Peyer's patch (tissue), 4 donors: ENCODE results near the gene GPR183. TPM values are rescaled to one million over a fixed set of nuclear protein-coding genes. Genes with fewer than 3 reads are reported as not detected.

ENCODE experiments used
- DNase-seq, 3 donors: peaks; one replicate each; pipeline ENCODE4 v3.0.0-alpha.2; 2017 to 2019
- H3K27ac ChIP-seq, 4 donors: fragments of 200-600 bp; sonication (generic); one replicate each; pipeline ENCODE4 v1.5.1; 2016 to 2019
- H3K27me3 ChIP-seq, 2 donors: fragments of 200-600 bp; sonication (generic); one replicate each; pipeline ENCODE4 v1.5.1; 2019
- H3K36me3 ChIP-seq, 3 donors: fragments of 200-600 bp; sonication (generic); one replicate each; pipeline ENCODE4 v1.5.1; 2016 to 2019
- H3K4me1 ChIP-seq, 4 donors: fragments of 200-600 bp; sonication (generic); one replicate each; pipeline ENCODE4 v1.5.1; 2016 to 2019
- H3K4me3 ChIP-seq, 4 donors: fragments of 200-600 bp; sonication (generic); 1 replicate in 3 of 4; 2 replicates in 1 of 4; pipeline ENCODE4 v1.5.1; 2016 to 2019; ENCODE audit warnings: mild to moderate bottlenecking in 1 of 4
- H3K9me3 ChIP-seq, 4 donors: fragments of 200-600 bp; sonication (generic); one replicate each; pipeline ENCODE4 v1.5.1; 2016 to 2019; ENCODE audit warnings: mild to moderate bottlenecking in 1 of 4
- CTCF ChIP-seq, 6 experiments: fragments of 450-650 bp in 4 of 6; fragments of 200-600 bp in 2 of 6; sonication (generic) in 1 of 6; IDR thresholded peaks; one replicate each; pipeline ENCODE4 v1.5.1; 2017 to 2019; ENCODE audit warnings: antibody characterized with exemption in 6 of 6, mild to moderate bottlenecking in 3 of 6, moderate library complexity in 1 of 6
- POLR2A ChIP-seq, 2 donors: fragments of 450-650 bp; IDR thresholded peaks; one replicate each; pipeline ENCODE4 v1.5.1; 2017; ENCODE audit warnings: antibody characterized with exemption in 2 of 2, mild to moderate bottlenecking in 2 of 2, moderate library complexity in 2 of 2
- total RNA-seq, 4 donors: library from RNA; depleted of rRNA; stranded (reverse); fragments of >200 nt; gene quantifications; one replicate each; pipeline ENCODE4 v1.1.0, GENCODE V29; 2016

The GPR183 gene
- total RNA-seq, 4 donors from 2014 or later = 1.1 to 24.8 (median 3.9) TPM

- peak overlapping the region; percentile 37 to 46 (median 42) for H3K4me3 ChIP-seq
- H3K27ac ChIP-seq = peak overlapping the region; percentile 69 to 85 (median 78)
- H3K4me1 ChIP-seq = peaks cover 0 to 15% (median 6%) of the 10 kb centered on the region in 4 donors
- no peaks in the 10 kb centered on the region for H3K9me3 ChIP-seq
- TF ChIP-seq CTCF (IDR thresholded peaks at IDR 0.05) (no peak), POLR2A (IDR thresholded peaks at IDR 0.05) (no peak)
- DNase-seq = no peak
- H3K36me3 ChIP-seq = no peaks in the 10 kb centered on the region
- no peaks in the 10 kb centered on the region for H3K27me3 ChIP-seq
Observed at GRCh38 chr13:99305566-99305965, 1.6 kb downstream of the GPR183 start.

DNA sequence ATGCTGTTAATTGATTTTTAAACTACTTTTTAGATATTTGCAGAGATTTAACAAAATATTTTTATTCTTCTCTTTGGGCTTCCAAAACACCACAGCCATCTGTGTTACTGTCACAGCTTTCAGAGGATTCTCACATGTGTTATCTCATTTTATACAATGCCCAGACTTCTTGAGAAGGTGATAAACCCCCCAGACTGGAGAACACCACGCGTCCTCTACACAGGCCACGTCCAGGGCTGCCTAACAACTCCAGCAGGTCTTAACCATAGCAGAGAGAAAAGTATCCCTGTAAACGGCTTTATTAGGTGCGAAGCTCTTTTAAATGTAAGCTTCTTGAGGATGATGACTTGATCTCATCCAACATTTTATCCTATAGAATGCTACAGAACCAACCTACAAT lies 2.0 kb downstream of the GPR183 start:
- DNase-seq = no peak
- Histone ChIP-seq H3K27ac (peak overlapping the region; percentile 21 to 85 (median 74)), H3K27me3 (no peaks in the 10 kb centered on the region), H3K4me3 (peak overlapping the region; percentile 37 to 46 (median 42)), H3K9me3 (no peaks in the 10 kb centered on the region), H3K4me1 (peaks cover 0 to 11% (median 6%) of the 10 kb centered on the region in 4 donors), H3K36me3 (no peaks in the 10 kb centered on the region)
- TF ChIP-seq POLR2A (IDR thresholded peaks at IDR 0.05) = no peak
- no peak for TF ChIP-seq CTCF (IDR thresholded peaks at IDR 0.05)

DNA sequence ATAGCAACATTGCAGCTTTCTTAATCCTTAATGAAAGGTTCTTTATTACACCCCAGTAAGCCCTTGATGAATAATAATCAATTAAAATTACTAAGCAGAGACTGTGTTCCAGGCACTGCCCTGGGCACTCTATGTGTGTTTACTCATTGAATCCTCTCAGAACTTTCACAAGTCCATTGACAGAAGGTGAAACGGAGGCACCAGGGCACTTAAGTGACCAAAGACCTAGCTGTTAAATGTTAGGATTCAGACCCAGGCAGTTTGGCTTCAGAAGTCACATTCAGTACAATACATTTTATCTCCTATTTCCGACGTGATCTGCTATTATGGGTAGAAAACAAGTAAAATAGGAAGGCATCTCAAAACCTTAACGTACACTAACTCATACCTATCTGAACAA lies 2.7 kb downstream of the GPR183 start:
- H3K9me3 ChIP-seq = no peaks in the 10 kb centered on the region
- H3K27me3 ChIP-seq = no peaks in the 10 kb centered on the region
- peak overlapping the region; percentile 50 to 85 (median 74) for H3K27ac ChIP-seq
- no peak for DNase-seq
- H3K4me1 ChIP-seq = peaks cover 0 to 13% (median 4%) of the 10 kb centered on the region in 4 donors
- peak overlapping the region in 3 of 4 donors; percentile 37 to 46 (median 43) for H3K4me3 ChIP-seq
- H3K36me3 ChIP-seq = no peaks in the 10 kb centered on the region
- no peak for TF ChIP-seq POLR2A (IDR thresholded peaks at IDR 0.05)
- no peak for TF ChIP-seq CTCF (IDR thresholded peaks at IDR 0.05)

DNA sequence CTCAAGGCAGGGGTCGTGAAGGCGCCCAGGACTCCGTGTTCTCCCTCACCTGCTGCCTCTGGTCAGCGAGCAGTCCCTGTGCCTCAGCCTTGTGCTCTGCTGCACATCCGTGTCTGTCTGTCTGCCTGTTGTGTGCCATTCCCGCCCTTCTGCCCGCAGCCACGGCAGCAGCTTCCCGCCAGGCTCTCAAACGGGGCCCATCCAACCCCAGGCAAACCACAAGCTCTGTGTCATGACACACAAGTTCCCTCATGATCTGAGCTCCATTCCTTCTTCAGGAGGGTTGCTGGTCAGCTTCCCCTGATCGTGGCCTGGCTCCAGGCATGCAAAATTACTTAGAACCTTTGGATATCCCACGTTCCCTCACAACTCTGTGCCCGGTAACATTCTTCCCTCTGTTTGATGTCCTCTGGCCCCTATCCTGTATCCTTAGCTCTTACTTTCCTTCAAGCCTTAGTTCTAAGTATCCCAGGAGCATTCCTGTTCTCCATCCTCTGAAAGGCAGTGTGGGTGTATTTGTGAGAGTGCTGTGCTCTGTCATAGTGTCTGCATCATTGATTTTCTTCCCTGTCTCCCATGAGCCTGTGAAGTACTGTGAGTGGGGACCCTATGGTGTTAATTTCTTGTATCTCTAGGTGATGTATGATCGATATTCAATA lies 3.2 kb downstream of the GPR183 start:
- peak overlapping the region; percentile 26 to 46 (median 40) for H3K4me3 ChIP-seq
- peak in 2 of 3 donors; percentile 61 to 72 for DNase-seq
- TF ChIP-seq POLR2A (IDR thresholded peaks at IDR 0.05) = peak in 1 of 2 donors; percentile 29
- TF ChIP-seq CTCF (IDR thresholded peaks at IDR 0.05) = no peak
- no peaks in the 10 kb centered on the region for H3K9me3 ChIP-seq
- no peaks in the 10 kb centered on the region for H3K36me3 ChIP-seq
- peak overlapping the region; percentile 50 to 85 (median 74) for H3K27ac ChIP-seq
- peaks cover 0 to 13% (median 4%) of the 10 kb centered on the region in 4 donors for H3K4me1 ChIP-seq
- H3K27me3 ChIP-seq = no peaks in the 10 kb centered on the region

GRCh38 chr13:99302637-99303505 lies 4.3 kb downstream of the GPR183 start:
- no peaks in the 10 kb centered on the region for H3K27me3 ChIP-seq
- peaks cover 0 to 19% (median 2%) of the 10 kb centered on the region in 4 donors for H3K4me1 ChIP-seq
- no peak for DNase-seq
- H3K27ac ChIP-seq = peak overlapping the region; percentile 24 to 85 (median 64)
- TF ChIP-seq POLR2A (IDR thresholded peaks at IDR 0.05) = no peak
- no peak for TF ChIP-seq CTCF (IDR thresholded peaks at IDR 0.05)
- H3K9me3 ChIP-seq = no peaks in the 10 kb centered on the region
- peak overlapping the region in 1 of 4 donors; percentile 46 for H3K4me3 ChIP-seq
- H3K36me3 ChIP-seq = no peaks in the 10 kb centered on the region
